HG03097 (cell line): Measurements from ENCODE around the gene RNF223.
"Not testable (repeated sequence)": the region's sequence is repeated elsewhere in the genome, so short reads cannot be mapped to it uniquely, and the experiment has no call there.

ENCODE experiments used
- ATAC-seq: cut with Tn5 transposase; IDR thresholded peaks from one replicate; pipeline ENCODE4 v1.9.1; 2021; ENCODE audit not compliant: unreplicated experiment, low FRiP score

The RNF223 gene

GRCh38 chr1:1033009-1033587 lies 41.0 kb downstream of the RNF223 start:
- ATAC-seq, result peak; percentile 81

GRCh38 chr1:1032424-1032823 lies 41.7 kb downstream of the RNF223 start:
- peak; percentile 19 for ATAC-seq

GRCh38 chr1:1031659-1032235 lies 42.4 kb downstream of the RNF223 start:
- ATAC-seq, result no peak

GRCh38 chr1:1030867-1031658 lies 43.0 kb downstream of the RNF223 start:
- not testable (repeated sequence) for ATAC-seq

- ATAC-seq, result no peak
Observed at GRCh38 chr1:1027791-1028190, 46.3 kb downstream of the RNF223 start.

- ATAC-seq, result no peak
Observed at GRCh38 chr1:1026599-1027413, 47.3 kb downstream of the RNF223 start.

- no peak for ATAC-seq
Observed at GRCh38 chr1:1025730-1026129, 48.4 kb downstream of the RNF223 start.

- ATAC-seq, result no peak
Observed at GRCh38 chr1:1024771-1025699, 49.1 kb downstream of the RNF223 start.

GRCh38 chr1:1024149-1024770 lies 49.8 kb downstream of the RNF223 start:
- ATAC-seq, result no peak

GRCh38 chr1:1023700-1024099 lies 50.4 kb downstream of the RNF223 start:
- ATAC-seq, result no peak

- no peak for ATAC-seq
Observed at GRCh38 chr1:1022302-1023009, 51.6 kb downstream of the RNF223 start.

- ATAC-seq, result no peak
Observed at GRCh38 chr1:1021920-1022259, 52.2 kb downstream of the RNF223 start.

- no peak for ATAC-seq
Observed at GRCh38 chr1:1021010-1021919, 52.8 kb downstream of the RNF223 start.
